ENCODE data around the gene WDR33. TPM values are rescaled to one million over a fixed set of nuclear protein-coding genes. Genes with fewer than 3 reads are reported as not detected.

The WDR33 gene
- total and polyA plus RNA-seq, 2 donors from 2014 or later: 19.8 to 60.2 TPM

GRCh38 chr2:127735537-127736399 lies 75.2 kb downstream of the WDR33 start:
- no peak overlapping the region for H3K27ac ChIP-seq (ENCODE audit: low read depth in 2 of 2, low read length in 2 of 2)
- peak in 2 of 5 donors; percentile 48 to 69 for DNase-seq

GRCh38 chr2:127735044-127735443 lies 75.9 kb downstream of the WDR33 start:
- Histone ChIP-seq H3K4me1 (ENCODE audit: control insufficient read depth in 2 of 3, insufficient read depth in 2 of 3, low read depth in 1 of 3, low read length in 3 of 3) (peaks cover 0 to 20% (median 9%) of the 10 kb centered on the region in 3 donors), H3K9me3 (ENCODE audit: control insufficient read depth in 2 of 3, insufficient read depth in 1 of 3, low read length in 3 of 3) (no peaks in the 10 kb centered on the region), H3K27ac (ENCODE audit: low read depth in 2 of 2, low read length in 2 of 2) (no peak overlapping the region), H3K36me3 (ENCODE audit: control insufficient read depth in 2 of 3, insufficient read depth in 3 of 3, low read length in 3 of 3) (no peaks in the 10 kb centered on the region), H3K4me3 (ENCODE audit: low read length in 3 of 3) (peak overlapping the region in 2 of 3 donors; percentile 13 to 25), H3K27me3 (ENCODE audit: control insufficient read depth, insufficient read depth, low read length) (no peaks in the 10 kb centered on the region), H3K9ac (ENCODE audit: low read length in 3 of 3) (peak overlapping the region in 1 of 3 donors; percentile 9)
- FAIRE-seq: no peak
- no peak for TF ChIP-seq CTCF (IDR thresholded peaks at IDR 0.05; ENCODE audit: borderline replicate concordance, extremely low read depth, insufficient read depth)
- DNase-seq: peak in 3 of 5 donors; percentile 21 to 56 (median 52)
- intact Hi-C loops (cut with DNase I): no loop called here

More at GRCh38 chr2:127735537-127736399, 75.2 kb downstream of the WDR33 start:
- no peaks in the 10 kb centered on the region for H3K36me3 ChIP-seq (ENCODE audit: control insufficient read depth in 2 of 3, insufficient read depth in 3 of 3, low read length in 3 of 3)
- H3K4me3 ChIP-seq (ENCODE audit: low read length in 3 of 3): peak overlapping the region in 1 of 3 donors; percentile 25
- no peak for FAIRE-seq
- TF ChIP-seq CTCF (IDR thresholded peaks at IDR 0.05; ENCODE audit: borderline replicate concordance, extremely low read depth, insufficient read depth): no peak
- peaks cover 0 to 20% (median 9%) of the 10 kb centered on the region in 3 donors for H3K4me1 ChIP-seq (ENCODE audit: control insufficient read depth in 2 of 3, insufficient read depth in 2 of 3, low read depth in 1 of 3, low read length in 3 of 3)
- no peak overlapping the region for H3K9ac ChIP-seq (ENCODE audit: low read length in 3 of 3)
- no peaks in the 10 kb centered on the region for H3K9me3 ChIP-seq (ENCODE audit: control insufficient read depth in 2 of 3, insufficient read depth in 1 of 3, low read length in 3 of 3)
- H3K27me3 ChIP-seq (ENCODE audit: control insufficient read depth, insufficient read depth, low read length): no peaks in the 10 kb centered on the region
- intact Hi-C loops (cut with DNase I): no loop called here

- H3K4me3 ChIP-seq (ENCODE audit: low read length in 3 of 3): peak overlapping the region in 2 of 3 donors; percentile 5 to 35
- intact Hi-C loops (cut with DNase I): no loop called here
- H3K36me3 ChIP-seq (ENCODE audit: control insufficient read depth in 2 of 3, insufficient read depth in 3 of 3, low read length in 3 of 3): no peaks in the 10 kb centered on the region
- no peak overlapping the region for H3K9ac ChIP-seq (ENCODE audit: low read length in 3 of 3)
- DNase-seq: peak in 1 of 5 donors; percentile 13
- H3K9me3 ChIP-seq (ENCODE audit: control insufficient read depth in 2 of 3, insufficient read depth in 1 of 3, low read length in 3 of 3): no peaks in the 10 kb centered on the region
- peaks cover 0 to 17% (median 9%) of the 10 kb centered on the region in 3 donors for H3K4me1 ChIP-seq (ENCODE audit: control insufficient read depth in 2 of 3, insufficient read depth in 2 of 3, low read depth in 1 of 3, low read length in 3 of 3)
- H3K27ac ChIP-seq (ENCODE audit: low read depth in 2 of 2, low read length in 2 of 2): peak overlapping the region in 1 of 2 donors; percentile 34
- H3K27me3 ChIP-seq (ENCODE audit: control insufficient read depth, insufficient read depth, low read length): no peaks in the 10 kb centered on the region
- TF ChIP-seq CTCF (IDR thresholded peaks at IDR 0.05; ENCODE audit: borderline replicate concordance, extremely low read depth, insufficient read depth): no peak
- FAIRE-seq: peak; percentile 19
These were observed 77.0 kb downstream of the WDR33 start for GRCh38 chr2:127733816-127734537.
